Uterus (tissue), 2 donors: ENCODE data around the gene STAB1.

ENCODE experiments used
- CTCF ChIP-seq, 4 experiments: fragments of 200-600 bp in 2 of 4; fragments of 450-650 bp in 2 of 4; sonication (generic) in 2 of 4; IDR thresholded peaks; one replicate each; pipeline ENCODE4 v1.5.1; 2016 to 2019; ENCODE audit warnings: antibody characterized with exemption in 4 of 4, mild to moderate bottlenecking in 2 of 4, moderate library complexity in 1 of 4
- POLR2A ChIP-seq, 2 donors: fragments of 450-650 bp; IDR thresholded peaks; one replicate each; pipeline ENCODE4 v1.6.1; 2016; ENCODE audit warnings: antibody characterized with exemption in 2 of 2, mild to moderate bottlenecking in 1 of 2, moderate library complexity in 1 of 2

- TF ChIP-seq CTCF (IDR thresholded peaks at IDR 0.05), result no peak
- no peak for TF ChIP-seq POLR2A (IDR thresholded peaks at IDR 0.05)
Measured at GRCh38 chr3:52546111-52546901, 51.2 kb downstream of the STAB1 start.
